GM20000 (cell line): ENCODE results near the gene ENO4.

Source experiments
- DNase-seq: peaks from one replicate; pipeline ENCODE4 v3.0.0; 2012; ENCODE audit warnings: low spot score
- TF ChIP-seq, protein P1 (sequence below): IDR thresholded peaks from 2 replicates; pipeline ENCODE4 v1.5.1; 2012; ENCODE audit warnings: mild to moderate bottlenecking, control low read depth; ENCODE audit errors: extremely low read depth, missing control alignments

ENO4 gene, protein sequence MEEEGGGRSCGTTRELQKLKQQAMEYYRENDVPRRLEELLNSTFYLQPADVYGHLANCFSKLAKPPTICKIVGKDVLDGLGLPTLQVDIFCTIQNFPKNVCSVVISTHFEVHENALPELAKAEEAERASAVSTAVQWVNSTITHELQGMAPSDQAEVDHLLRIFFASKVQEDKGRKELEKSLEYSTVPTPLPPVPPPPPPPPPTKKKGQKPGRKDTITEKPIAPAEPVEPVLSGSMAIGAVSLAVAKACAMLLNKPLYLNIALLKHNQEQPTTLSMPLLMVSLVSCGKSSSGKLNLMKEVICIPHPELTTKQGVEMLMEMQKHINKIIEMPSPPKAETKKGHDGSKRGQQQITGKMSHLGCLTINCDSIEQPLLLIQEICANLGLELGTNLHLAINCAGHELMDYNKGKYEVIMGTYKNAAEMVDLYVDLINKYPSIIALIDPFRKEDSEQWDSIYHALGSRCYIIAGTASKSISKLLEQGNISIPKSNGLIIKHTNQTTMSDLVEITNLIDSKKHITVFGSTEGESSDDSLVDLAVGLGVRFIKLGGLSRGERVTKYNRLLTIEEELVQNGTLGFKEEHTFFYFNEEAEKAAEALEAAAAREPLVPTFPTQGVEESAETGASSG

DNA sequence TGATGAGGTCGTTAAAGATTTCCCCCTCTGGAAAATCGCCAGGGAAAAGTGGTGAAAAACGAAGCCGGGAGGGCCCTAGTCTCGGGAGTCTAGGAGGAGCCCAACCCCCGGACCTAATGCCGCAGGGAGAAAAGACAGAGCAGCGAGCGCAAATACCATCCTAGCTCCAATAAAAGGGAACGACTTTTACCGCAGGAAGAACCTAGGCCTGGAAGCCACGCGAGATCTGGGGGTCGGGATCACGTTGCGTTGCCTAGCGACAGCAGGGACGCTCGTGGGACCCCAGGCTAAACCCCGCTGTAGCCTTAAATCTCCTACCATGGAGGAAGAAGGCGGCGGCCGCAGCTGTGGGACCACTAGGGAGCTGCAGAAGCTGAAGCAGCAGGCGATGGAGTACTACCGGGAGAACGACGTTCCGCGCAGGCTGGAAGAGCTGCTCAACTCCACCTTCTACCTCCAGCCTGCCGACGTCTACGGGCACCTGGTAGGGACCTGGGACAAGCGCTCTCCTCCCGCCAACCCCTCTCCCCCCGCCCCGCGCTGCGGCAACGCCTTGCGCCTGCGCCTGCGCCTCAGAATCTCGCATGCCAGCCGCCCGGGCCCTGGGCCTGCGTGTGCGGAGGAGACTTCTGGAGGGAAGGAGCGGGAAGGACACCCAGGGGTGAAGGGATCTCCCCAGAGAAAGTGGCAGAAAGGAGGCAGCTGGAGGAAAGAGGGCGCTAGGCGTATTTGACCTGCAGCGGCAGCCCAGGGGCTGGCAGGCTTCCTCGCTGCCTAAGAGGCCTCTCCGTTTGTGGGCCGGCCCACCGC, at the start of gene ENO4:
Gene ENO4, plus strand, starts transcription at position 252 of the 810 bp plus-strand sequence. Its CDS starts 68 bp downstream, at position 320.
- TF ChIP-seq, protein P1, sequence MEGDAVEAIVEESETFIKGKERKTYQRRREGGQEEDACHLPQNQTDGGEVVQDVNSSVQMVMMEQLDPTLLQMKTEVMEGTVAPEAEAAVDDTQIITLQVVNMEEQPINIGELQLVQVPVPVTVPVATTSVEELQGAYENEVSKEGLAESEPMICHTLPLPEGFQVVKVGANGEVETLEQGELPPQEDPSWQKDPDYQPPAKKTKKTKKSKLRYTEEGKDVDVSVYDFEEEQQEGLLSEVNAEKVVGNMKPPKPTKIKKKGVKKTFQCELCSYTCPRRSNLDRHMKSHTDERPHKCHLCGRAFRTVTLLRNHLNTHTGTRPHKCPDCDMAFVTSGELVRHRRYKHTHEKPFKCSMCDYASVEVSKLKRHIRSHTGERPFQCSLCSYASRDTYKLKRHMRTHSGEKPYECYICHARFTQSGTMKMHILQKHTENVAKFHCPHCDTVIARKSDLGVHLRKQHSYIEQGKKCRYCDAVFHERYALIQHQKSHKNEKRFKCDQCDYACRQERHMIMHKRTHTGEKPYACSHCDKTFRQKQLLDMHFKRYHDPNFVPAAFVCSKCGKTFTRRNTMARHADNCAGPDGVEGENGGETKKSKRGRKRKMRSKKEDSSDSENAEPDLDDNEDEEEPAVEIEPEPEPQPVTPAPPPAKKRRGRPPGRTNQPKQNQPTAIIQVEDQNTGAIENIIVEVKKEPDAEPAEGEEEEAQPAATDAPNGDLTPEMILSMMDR, result no peak
- peak; percentile 55 for DNase-seq

DNA sequence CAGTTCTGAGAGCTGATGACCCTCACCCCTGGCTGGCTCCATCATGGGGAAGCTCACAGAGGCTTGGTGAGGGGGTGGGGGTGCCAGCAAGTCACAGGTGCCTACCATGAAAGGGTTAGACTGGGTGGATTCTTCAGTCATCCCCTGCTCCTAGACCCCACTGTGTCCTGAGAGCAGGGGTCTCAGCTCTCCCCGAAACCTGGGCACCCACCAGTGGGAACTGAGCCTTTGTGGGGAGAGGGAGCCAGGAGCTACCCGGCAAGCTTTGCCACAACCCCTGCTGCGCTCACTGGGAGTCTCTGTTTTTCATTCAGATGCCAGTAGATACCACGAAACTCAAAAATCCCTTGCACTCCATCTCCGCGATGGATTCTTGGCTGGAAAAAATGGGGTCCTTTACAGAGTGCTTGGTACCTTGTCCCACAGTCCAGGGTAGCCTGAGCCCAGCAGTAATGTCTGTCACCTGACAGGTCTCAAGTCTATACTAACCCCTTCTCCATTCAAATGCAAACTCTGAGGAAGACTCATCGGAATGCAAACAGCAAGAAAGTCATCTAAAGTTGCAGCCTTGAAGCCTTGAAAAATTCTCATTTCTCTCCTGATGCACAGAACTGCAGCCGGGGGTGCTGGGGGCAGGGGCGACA, 48.9 kb upstream of the ENO4 start:
- TF ChIP-seq, protein P1, result no peak
- no peak for DNase-seq

DNA sequence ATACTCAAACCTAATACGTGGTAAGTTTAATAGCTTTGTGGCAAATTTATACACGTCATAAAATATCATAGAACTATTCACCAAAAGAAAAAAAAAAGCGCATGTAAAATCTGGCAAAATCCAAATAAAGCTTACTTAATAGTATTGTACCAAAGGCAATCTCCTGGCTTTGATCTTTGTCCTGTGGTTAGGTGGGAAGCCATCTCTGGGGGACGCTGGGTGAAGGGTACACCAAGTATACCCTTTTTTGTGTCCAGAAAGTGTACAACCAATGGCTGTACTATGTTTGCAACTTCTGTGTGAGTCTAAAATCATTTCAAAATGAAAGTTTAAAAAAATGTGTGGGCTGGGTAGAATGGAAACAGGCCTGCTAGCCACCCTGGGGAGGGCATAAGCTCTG, 47.6 kb upstream of the ENO4 start:
- DNase-seq, result no peak
- TF ChIP-seq, protein P1, result no peak

DNA sequence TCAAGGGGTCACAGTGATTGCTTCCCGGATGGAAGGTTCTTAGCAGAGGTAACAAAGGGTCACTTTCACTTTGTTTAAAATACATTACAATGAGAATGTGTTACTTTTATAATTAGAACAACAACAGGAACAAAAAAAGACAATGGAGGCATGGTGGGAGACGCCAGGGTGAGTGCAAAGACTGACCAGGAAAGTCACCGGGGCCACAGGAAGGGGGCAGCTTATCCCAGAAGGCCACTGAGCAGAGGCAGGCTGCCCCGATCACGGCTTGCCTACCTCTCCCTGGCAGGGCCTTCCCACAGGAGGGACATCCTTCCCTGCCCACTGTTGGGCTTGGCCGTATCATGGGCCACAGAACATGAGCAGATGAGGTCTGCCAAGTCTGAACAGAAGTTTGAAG, 46.8 kb upstream of the ENO4 start:
- TF ChIP-seq, protein P1, result no peak
- no peak for DNase-seq

DNA sequence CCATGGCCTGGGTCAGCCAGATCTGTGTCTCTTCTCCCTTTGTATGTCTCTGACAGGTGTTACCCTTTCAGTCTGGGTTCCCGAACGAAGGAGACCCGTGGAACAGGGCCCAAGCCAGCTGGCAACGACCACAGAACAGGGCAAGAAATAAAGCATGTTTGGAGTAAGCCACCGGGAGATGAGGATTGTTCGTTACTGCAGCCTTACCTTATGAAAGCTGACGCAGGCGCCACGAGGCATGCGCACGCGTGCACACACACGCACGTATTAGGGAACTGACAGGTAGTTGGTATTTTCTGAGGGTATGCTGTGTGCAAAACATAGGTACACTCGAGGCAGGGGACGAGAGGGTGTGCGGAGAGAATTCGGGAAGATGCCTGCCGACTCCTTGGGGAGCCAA, 46.4 kb upstream of the ENO4 start:
- no peak for DNase-seq
- TF ChIP-seq, protein P1, result no peak

DNA sequence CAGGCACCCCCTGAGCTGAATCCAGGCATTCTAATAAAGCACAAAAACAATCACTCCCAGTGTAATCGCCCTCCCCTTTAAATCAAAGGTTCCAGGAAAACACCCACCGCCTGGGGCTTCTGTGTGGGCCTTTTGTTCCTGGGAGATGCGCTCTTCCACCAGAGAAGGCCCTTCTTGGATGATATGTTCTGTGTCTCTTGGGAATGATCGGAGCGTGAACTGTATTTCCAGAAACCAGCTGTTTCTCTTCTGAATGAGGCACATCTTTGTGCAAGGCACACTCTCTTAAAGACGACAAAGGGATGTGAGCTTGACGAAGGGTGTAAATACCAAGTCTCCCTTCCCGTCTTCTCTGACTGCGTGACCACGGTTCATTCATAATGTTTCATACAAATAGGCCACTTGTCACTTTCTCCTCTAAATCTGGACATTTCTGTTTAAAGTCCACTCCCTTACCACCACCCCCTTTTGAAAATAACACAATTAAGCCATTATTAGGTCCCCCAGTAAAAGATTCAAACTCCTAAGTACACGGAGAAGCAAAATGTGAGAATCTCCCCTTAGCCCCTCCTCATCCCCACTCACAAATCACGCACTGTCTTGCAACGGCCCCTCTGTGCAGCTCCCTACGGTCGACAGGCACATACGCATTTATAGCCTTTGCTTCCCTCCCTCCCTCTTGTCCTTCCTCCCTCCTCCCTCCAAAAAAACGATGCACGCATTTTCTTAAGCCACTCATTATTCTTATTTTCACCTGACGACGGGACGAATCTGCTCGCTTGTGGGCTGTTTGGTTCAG, 45.6 kb upstream of the ENO4 start:
- TF ChIP-seq, protein P1, result no peak
- DNase-seq, result no peak
